Measurements from ENCODE around the gene STXBP5.
A peak's percentile ranks its signal among the peaks of the same experiment; 100 is the strongest.
"Not testable (repeated sequence)": the region's sequence is repeated elsewhere in the genome, so short reads cannot be mapped to it uniquely, and the experiment has no call there.

The STXBP5 gene

DNA sequence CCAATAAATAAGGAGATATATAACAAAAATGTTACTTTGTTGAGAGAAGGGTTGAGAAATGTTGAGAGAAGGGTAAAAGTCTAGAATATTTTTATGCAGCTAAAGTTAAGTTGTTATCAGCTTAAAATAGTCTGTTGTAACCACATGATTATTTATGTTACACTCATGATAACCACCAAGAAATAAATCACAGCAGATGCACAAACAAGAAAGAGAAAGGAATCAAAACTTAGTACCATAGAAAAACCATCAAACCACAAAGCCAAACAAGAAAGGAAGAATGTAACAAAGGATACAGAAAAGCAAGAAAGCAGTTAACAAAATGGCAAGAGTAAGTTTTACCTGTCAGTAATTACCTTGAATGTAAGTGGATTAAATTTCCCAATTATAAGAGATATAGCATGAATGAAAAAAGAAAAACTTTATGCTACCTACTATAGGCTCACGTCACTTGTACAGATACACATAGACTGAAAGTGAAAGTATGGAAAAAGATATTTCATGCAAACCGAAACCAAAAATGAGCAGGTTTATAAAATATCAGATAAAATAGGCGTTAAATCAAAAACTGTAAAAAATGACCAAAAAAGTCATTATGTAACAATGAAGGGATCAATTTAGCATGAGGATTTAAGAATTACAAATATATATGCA is 93.6 kb downstream of the STXBP5 start:
- DNase-seq (ENCODE audit: low spot score) = no peak

DNA sequence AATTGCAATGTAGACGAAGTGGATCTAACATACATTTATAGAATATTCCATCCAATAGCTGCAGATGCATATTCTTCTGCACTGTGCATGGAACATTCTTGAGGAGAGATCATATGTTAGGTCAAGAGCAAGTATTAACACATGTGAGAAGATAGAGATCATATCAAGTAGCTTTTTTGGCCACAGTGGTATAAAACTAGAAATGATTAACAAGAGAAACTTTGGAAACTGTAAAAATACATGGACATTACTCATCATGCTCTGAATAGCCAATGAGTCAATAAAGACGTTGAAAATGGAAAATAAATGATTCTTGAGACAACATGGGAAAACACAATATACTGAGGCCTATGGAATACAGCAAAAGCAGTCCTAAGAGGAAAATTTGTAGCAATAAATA is 94.2 kb downstream of the STXBP5 start:
- no peak for DNase-seq (ENCODE audit: low spot score)

DNA sequence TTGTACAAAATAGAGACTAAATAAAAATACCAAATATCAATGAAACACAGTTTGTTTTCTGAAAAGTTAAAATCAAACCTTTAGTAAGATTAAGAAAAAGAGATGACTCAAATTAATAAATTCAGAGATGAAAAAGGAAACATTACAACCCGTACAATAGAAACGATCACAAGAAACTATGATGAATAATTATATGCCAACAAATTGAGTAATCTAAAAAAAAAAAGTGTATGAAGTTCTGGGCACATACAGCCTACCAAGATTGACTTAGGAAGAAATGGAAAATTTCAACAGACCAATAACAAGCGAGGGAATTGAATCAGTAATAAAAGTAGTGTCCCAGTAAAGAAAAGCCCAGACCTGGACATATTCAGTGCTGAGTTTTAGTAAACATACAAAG is 94.8 kb downstream of the STXBP5 start:
- no peak for DNase-seq (ENCODE audit: low spot score)

DNA sequence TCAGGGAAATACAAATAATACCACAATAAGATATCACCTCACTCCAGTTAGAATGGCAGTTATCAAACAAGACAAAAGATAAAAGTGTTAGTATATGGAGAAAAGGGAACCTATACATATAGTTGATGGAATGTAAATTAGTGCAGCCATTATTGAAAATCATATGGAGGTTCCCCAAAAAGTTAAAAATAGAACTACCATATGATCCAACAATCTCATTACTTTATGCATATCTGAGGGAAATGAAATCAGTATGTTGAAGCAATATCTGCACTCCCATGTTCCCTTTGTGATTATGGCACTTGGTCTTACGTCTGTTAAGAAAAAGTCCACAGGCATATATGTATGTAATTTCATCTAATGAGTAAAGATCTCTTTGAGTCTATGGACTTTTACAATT is 96.9 kb downstream of the STXBP5 start:
- no peak for DNase-seq (ENCODE audit: low spot score)

DNA sequence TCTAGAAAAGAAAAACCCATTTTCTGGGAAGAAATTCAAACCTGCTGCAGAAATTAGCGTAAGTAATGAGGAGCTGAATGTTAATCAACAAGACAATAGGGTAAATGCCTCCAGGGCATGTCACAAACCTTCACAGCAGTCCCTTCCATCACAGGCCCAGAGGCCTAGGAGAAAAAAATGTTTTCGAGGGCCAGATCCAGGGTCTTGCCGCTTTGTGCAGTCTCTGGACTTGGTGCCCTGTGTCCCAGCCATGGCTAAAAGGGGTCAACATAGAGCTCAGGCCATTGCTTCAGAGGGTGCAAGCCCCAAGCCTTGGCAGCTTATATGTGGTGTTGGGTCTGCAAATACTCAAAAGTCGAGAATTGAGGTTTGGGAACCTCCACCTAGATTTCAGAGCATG is 99.8 kb downstream of the STXBP5 start:
- no peak for DNase-seq (ENCODE audit: low spot score)

DNA sequence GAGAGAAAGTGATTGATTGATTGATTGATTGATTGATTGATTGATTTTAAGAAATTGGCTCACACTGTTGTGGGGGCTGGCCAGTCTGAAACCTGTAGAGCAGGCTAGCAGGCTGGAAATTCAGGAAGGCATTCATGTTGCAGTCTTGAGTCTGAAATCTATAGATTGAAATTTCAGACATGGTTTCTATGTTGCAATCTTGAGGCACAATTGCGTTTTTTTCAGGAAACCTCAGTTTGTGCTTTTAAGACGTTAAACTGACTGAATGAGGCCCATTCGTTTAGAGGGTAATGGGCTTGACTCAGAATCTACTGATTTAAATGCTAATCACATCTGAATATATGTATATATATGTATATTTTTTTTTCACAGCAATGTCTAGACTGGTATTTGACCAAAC is 106.3 kb downstream of the STXBP5 start:
- no peak for DNase-seq (ENCODE audit: low spot score)

DNA sequence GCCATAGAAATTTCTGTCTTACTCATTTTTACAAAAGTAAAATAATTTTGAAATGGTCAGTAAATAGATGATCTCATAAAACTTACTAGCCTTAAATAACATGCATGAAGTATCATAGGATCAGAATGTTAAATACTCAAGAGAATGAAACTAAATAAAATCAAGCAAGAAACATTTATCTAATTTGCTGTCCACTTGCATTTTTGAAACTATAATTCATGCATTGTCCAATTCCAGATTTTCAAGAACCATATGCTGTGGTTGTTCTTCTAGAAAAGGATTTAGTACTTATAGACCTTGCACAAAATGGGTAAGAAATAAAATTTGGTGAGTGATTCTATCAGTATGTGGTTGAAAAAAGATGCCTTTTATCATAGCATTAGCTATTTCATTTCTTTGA is 107.0 kb downstream of the STXBP5 start:
- no peak for DNase-seq (ENCODE audit: low spot score)

DNA sequence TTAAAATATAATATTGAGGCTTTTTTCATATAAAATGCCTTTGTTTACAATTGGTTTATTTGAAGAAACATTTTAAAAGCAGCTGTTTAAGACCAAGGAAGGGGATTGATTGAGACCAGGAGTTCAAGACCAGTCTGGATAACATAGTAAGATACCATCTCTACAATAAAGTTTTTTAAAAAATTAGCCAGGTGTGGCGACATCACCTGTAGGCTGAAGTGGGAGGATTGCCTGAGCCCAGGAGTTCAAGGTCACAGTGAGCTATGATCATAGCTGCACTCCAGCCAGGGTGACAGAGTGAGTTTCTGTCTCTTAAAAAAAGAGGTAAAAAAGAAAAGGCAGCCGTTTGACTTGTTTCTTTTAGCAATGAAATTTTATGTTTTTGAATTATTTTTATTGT is 117.0 kb downstream of the STXBP5 start:
- no peak for DNase-seq (ENCODE audit: low spot score)

DNA sequence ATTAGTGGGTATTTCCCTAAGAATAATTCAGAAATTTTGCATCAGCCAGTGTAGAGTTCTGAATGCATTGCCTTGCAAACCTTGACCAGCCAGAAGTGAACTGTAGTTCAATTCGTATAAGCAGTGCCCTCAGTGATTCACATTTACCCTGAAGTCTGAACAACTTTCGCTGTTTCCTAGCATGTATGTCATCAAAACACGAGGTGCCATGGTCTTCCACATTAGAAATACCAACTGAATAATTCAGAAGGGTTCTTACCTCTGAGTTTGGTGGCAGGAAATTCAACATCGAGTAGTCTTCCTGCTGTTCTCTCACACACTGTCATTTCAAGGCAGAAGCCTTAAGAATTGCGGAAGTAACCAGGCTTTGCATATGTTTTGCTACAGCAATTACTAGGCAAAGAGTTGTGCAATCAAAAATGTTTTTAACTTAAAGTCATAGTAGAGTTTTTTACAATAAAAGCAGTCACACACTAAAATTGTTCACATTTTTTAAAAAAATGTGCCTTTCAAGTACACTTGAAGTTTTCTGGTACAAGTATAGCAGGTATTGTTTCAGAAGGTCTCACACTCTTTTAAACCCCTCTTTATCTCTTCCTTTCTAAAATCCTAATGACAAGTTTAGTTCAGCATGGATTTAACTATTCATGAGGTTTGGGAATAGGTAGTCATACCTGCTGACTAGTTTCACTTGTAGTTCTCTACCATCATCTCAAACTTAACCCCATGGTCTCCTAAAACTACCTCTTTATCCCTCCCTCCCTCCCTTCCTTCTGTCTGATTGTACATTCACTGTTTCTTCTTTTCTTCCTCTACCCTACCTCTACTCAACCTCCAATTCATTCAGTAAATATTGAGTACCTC is 118.3 kb downstream of the STXBP5 start:
- DNase-seq (ENCODE audit: low spot score) = no peak

DNA sequence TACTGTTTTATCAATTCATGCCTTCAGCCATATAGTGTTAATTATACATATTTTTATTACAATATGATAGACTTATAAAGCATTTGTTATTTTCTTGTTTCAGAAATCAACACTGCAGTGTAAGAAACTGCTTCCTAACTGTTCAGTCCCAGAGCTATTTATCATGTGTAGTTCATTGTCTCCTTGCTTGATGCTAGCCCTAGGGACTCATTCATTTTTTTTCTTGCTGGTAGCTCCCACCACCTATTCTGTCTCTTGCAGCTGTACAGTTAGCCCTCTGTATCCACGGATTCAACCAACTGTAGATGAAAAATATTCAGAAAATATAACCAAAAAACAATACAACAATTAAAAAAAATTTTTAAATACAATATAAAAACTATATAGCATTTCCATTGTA is 121.3 kb downstream of the STXBP5 start:
- DNase-seq (ENCODE audit: low spot score) = no peak

DNA sequence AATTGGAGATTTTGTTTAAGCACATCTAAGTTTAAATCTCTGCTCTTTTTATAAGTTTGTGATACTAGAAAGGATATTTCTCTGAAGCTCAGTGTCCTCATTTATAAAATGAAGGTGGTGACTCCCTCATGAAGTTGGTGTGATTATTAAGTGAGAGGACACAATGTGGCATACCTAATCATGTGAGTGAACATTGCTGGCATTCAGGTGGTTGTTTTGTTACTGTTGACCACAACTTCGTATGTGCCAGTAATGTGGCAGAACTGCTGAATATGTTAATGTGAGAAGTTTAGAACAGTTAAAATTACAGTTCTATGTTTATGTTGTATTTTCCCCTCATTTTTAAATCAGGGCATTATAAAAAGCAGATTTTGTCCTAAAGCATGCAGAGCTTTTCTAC is 127.2 kb downstream of the STXBP5 start:
- DNase-seq (ENCODE audit: low spot score) = no peak

DNA sequence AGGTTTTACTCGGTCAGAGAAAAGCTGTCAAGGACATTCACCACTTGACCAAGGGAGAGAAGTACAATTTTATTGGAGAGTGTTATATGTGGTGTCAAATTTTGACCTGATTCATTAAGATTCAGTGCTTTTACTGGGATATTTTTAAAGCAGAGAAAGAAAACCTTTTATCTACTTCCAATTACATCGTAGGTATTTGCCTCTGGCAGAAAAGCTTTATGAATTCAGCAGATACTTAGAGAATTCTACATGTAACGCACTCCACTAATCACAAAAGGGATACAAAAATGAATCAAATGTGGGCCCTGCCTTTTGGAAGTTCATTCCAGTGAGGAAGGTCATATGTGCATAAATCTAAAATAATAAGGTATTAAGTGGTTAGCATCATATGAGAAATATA is 133.7 kb downstream of the STXBP5 start:
- no peak for DNase-seq (ENCODE audit: low spot score)

DNA sequence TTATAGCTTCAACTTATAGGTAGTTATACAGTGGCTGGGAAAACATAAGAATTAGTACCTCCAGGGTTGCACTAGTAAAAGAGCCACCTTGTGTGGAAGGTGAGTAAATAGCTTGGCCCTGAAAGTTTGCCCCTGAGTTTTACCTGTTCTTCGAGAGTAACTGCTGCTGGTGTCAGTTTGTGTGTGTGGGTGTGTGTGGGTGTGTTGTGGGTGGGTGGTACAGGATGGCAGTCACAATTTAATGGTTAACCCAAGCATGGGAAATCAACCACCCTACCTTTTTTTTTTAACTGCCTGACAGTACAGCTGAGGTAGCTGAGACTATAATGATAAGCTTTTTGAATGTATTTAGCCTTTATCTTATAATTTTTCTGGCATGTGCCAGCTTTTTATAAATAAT is 137.3 kb downstream of the STXBP5 start:
- no peak for DNase-seq (ENCODE audit: low spot score)

DNA sequence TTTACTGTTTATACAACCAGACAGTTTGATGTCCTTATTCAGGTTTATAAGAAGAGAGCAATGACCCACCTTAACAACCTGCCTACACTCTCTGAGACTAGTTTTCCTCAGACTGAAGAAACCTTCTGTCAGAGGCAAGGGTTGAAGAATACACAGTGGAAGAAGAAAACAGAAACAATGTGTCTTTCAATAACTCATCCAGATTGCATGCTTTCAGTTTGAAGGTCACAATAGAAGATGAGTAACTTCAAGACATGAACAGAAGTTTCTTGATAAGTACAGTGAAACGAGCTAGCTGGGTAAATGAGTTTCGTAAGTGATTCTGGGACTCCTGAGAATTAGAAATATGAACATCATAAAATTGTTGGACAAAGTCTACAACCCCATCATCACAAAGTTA is 141.7 kb downstream of the STXBP5 start:
- DNase-seq (ENCODE audit: low spot score) = no peak

DNA sequence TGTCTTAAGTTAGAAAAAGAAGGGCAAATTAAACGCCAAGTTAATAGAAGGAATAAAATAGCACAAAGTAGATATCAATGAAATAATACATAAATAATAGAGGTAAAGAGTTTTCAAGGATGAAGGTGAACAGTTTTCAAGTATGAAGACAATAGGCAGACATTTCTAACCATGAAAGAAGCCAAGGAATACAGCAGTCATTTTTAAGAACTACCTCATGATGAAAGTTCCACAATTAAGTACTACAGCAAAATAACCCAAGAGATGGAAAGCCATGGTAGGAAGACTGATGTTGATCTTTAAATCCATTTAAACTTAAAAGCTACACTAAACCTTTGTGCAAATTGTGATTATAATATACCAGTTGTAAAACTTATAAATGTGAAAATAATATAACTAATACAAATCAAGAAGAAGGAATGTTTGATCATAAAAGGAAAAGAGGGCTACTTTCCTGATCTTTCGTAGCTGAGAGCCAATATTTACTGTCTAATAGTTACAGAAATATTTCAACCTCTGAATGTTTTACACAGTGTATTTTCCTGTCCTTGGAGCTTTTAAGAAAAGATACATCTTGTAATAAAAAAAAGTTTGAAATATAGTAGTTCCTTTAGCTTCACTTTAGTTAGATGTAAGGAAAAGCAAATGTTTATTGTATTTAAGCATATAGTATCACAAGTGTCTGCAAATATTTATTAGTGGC is 143.1 kb downstream of the STXBP5 start:
- DNase-seq (ENCODE audit: low spot score) = no peak

DNA sequence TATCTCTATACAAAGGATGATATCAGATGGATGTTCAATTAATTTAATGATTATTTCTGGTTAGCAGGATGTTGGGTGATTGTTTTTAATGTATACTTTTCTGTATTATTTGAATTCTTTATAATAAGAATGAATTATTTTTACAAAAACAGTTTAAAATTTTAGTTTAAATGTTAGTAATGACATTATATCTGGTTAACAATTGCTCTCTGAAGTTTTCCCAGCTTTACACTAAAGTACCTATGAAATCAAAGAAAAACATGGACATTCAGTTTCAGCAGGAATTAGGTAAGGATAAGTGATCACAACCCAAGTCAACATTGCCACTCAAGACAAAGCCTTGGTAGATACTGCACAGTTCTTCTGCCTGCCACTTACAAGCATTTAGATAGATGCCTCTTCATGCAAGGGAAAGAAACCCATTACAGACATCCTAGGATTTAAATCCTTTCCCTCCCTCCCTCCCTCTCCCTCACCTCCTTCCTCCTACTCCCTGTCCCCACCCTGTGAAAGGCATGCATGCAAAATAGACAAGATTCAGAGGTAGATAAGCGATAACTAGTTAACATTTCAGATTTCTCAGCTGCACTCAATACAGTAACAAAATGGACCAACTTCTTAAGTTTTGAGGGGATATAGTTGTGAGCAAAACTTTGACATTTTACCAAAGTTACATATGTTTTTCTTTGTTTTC is 143.8 kb downstream of the STXBP5 start:
- DNase-seq (ENCODE audit: low spot score) = no peak

DNA sequence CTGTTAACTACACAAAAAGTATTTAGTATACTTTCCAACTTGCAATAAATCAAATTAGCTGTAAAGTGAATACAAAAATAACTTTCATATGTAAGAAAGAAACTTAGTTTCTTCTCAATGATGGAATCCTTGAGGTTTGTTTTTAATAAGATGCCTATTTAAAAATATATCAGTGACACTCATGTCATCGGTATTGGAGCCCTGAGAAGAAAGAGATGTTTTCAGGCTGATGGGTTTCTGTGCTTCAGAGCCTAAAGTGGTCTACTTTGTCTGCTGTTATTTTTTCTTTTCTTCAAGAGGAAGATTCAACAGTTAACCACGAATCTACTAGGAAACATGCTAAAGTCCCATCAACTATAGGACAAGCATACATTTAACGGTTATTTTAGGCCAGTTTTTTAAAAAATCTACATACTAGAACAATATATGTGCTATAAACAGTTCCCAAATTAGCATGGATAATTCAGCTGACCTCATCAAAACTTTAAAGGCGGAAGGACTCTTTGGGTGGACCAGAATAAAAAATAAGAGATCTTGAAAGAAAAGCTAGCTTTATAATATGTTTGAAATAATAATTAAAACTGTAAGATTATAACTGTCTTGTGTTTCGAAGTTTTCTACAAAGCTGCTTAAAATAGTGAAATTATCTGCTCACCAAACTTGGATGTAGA is 157.2 kb downstream of the STXBP5 start:
- DNase-seq (ENCODE audit: low spot score) = no peak

DNA sequence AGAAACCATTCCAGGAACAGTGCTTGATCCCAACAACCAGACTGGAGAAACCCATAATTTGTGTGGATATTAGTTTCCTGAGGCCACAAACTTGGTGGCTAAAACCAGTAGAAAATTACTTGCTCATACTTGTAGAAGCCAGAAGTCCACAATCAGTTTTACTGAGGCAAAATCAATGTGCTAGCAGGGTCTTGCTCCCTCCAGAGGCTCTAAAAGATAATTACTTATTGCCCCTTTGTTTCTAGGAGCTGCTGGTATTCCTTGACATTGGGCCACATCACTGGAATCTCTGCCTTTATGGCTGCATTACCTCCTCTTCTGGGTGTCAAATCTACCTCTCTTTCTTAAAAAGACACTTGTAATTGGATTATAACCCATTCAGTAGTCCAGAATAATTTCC is 162.1 kb downstream of the STXBP5 start:
- DNase-seq (ENCODE audit: low spot score) = peak; percentile 9

DNA sequence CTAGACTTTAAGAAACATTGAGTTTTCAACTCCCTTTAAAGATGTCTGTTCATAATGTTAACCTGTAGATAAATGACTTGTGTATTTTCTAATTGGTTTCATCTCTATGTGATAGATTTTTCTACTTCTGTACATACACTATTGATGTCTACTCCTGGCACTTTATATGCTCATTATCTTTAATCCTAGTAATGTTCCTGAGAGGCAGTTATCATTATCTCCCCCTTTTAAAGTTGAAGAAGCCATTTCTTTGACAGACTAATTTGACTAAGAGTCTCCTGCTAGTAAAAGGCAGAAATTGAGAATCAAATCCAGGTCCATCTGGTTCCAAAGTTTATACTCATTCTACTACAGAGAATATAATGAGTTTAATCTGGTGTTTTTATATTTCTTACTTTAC is 167.1 kb downstream of the STXBP5 start:
- DNase-seq (ENCODE audit: low spot score) = no peak

DNA sequence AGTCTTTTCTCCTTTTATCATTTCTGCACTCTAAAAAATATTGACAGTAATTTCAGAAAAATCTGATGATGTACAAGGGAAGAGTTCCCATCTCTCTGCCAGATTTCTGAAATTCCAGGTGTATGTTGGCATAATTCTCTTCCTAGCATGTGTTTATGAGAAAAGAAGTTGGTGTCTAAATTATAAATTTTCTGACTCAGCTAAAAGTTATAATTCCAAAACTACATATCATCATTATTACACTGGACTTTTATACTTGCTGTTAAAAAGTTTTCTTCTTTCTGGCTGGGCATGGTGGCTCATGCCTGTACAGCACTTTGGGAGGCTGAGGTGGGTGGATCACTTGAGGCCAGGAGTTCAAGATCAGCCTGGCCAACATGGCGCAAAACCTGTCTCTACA is 168.6 kb downstream of the STXBP5 start:
- DNase-seq (ENCODE audit: low spot score) = no peak

DNA sequence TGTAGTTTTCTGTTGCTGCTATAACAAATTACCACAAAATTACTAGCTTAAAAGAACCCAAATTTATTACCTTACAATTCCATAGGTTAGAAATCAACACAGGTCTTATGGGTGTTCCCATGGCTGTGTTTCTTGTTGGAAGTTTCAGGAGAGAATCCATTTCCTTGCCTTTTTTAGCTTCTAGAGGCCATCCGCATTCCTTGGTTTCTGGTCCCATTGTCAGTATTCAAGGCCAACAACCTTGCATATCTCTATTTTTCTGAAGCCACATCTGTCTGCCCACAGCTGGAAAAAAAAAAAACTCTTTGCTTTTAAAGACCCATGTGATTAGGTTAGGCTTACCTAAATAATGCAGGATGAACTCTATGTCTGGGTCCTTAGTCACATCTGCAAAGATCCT is 174.6 kb downstream of the STXBP5 start:
- no peak for DNase-seq (ENCODE audit: low spot score)

DNA sequence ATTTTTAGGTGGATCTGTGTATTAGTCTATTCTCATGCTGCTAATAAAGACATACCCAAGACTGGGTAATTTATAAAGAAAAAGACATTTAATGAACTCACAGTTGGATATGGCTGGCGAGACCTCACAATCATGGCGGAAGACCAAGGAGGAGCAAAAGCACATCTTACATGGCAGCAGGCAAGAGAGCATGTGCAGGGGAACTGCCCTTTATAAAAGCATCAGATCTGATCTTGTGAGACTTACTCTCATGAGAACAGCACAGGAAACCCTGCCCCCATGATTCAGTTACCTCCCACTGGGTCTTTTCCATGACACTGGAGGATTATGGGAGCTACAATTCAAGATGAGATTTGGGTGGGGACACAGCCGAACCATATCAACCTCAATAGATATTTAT is 176.6 kb downstream of the STXBP5 start:
- DNase-seq (ENCODE audit: low spot score) = not testable (repeated sequence)
